GM23338 (cell line): ENCODE measurements around the gene PRR36.

ENCODE experiments used
- CREB1 ChIP-seq: fragments of 250-450 bp; sonication (Bioruptor Pico); IDR thresholded peaks from 2 replicates; pipeline ENCODE4 v1.5.0; 2020; ENCODE audit warnings: low read depth, mild to moderate bottlenecking, moderate library complexity
- CTCF ChIP-seq, 2 experiments: fragments of 200-600 bp in 1 of 2; sonication (generic) in 1 of 2; conservative IDR thresholded peaks; 2 replicates each; pipeline versions ENCODE4 v1.5.1 to v1.6.1; 2016 to 2017; ENCODE audit warnings: antibody characterized with exemption in 2 of 2, low read depth in 2 of 2, mild to moderate bottlenecking in 2 of 2, moderate library complexity in 1 of 2
- EZH2phosphoT487 ChIP-seq: fragments of 200-600 bp; sonication (generic); IDR thresholded peaks from one replicate; pipeline ENCODE4 v1.8.1; 2018; ENCODE audit warnings: antibody characterized with exemption; ENCODE audit not compliant: unreplicated experiment
- POLR2AphosphoS5 ChIP-seq: IDR thresholded peaks from 2 replicates; pipeline ENCODE4 v1.6.1; 2016; ENCODE audit warnings: antibody characterized with exemption, low read depth

- no peak for TF ChIP-seq CTCF (conservative IDR thresholded peaks at IDR 0.05; ENCODE audit: low read depth in 2 of 2)
- TF ChIP-seq EZH2phosphoT487 = no peak
- TF ChIP-seq CREB1 (CRISPR knock-in tag) = no peak
- TF ChIP-seq POLR2AphosphoS5 = no peak
Measured at GRCh38 chr19:7913652-7914051, 39.5 kb upstream of the PRR36 start.
